Endothelial cell of umbilical vein (primary cell): ENCODE results near the gene LAMA4.

Experiments used
- EZH2 ChIP-seq: IDR thresholded peaks from 2 replicates; pipeline ENCODE4 v1.6.1; 2012; ENCODE audit warnings: borderline replicate concordance, low read depth, mild to moderate bottlenecking, moderate library complexity, low read length, inconsistent platforms; ENCODE audit not compliant: severe bottlenecking
- GATA2 ChIP-seq: IDR thresholded peaks from 2 replicates; pipeline ENCODE4 v1.7.0; 2011; ENCODE audit warnings: low read depth, mild to moderate bottlenecking, moderate library complexity, mixed read lengths, low read length; ENCODE audit not compliant: insufficient read length, insufficient read depth
- JUN ChIP-seq: IDR thresholded peaks from 2 replicates; pipeline ENCODE4 v1.6.1; 2011; ENCODE audit warnings: borderline replicate concordance, low read depth; ENCODE audit not compliant: insufficient read length, insufficient read depth
- POLR2A ChIP-seq: IDR thresholded peaks from 2 replicates; pipeline ENCODE4 v1.6.1; 2012; ENCODE audit warnings: low read depth, mild to moderate bottlenecking, control low read depth, low read length
- POLR2AphosphoS5 ChIP-seq: IDR thresholded peaks from 2 replicates; pipeline ENCODE4 v1.6.1; 2012; ENCODE audit warnings: low read depth, mild to moderate bottlenecking, control low read depth, low read length, moderate library complexity; ENCODE audit not compliant: insufficient read depth
- TF ChIP-seq, protein P1 (sequence below), 2 donors: IDR thresholded peaks; 1 replicate in 1 of 2; 2 replicates in 1 of 2; pipeline ENCODE4 v1.5.1; 2011; ENCODE audit warnings: low read length in 2 of 2, mild to moderate bottlenecking in 2 of 2, moderate library complexity in 2 of 2, control low read depth in 1 of 2, inconsistent platforms in 1 of 2, low read depth in 1 of 2; ENCODE audit not compliant: insufficient read depth in 1 of 2; ENCODE audit errors: extremely low read depth in 1 of 2

DNA sequence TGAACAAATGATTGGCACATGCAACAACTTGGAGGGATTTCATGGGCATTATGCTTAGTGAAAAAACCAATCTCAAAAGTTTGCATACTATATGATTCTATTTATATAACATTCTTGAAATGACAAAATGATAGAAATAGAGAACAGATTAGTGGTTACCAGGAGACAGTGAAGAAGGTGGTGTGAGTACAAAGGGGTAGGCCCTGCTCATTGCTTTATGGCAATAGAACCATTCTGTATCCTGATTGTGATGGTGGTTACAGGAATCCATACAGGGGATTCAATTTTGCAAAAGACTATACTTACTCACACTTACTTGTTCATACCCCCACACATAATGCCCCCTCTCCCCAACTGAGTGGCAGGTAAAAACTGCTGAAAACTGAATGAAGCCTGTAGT is 30.2 kb upstream of the LAMA4 start:
- TF ChIP-seq, protein P1, sequence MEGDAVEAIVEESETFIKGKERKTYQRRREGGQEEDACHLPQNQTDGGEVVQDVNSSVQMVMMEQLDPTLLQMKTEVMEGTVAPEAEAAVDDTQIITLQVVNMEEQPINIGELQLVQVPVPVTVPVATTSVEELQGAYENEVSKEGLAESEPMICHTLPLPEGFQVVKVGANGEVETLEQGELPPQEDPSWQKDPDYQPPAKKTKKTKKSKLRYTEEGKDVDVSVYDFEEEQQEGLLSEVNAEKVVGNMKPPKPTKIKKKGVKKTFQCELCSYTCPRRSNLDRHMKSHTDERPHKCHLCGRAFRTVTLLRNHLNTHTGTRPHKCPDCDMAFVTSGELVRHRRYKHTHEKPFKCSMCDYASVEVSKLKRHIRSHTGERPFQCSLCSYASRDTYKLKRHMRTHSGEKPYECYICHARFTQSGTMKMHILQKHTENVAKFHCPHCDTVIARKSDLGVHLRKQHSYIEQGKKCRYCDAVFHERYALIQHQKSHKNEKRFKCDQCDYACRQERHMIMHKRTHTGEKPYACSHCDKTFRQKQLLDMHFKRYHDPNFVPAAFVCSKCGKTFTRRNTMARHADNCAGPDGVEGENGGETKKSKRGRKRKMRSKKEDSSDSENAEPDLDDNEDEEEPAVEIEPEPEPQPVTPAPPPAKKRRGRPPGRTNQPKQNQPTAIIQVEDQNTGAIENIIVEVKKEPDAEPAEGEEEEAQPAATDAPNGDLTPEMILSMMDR (IDR thresholded peaks at IDR 0.05; ENCODE audit: extremely low read depth in 1 of 2, insufficient read depth in 1 of 2, low read depth in 1 of 2, low read length in 2 of 2), result no peak
- TF ChIP-seq JUN, result no peak
- TF ChIP-seq EZH2, result no peak
- no peak for TF ChIP-seq GATA2
- TF ChIP-seq POLR2AphosphoS5, result no peak
- TF ChIP-seq POLR2A, result no peak
